ENCODE results near the gene CAPN7.

- TF ChIP-seq, protein P1, sequence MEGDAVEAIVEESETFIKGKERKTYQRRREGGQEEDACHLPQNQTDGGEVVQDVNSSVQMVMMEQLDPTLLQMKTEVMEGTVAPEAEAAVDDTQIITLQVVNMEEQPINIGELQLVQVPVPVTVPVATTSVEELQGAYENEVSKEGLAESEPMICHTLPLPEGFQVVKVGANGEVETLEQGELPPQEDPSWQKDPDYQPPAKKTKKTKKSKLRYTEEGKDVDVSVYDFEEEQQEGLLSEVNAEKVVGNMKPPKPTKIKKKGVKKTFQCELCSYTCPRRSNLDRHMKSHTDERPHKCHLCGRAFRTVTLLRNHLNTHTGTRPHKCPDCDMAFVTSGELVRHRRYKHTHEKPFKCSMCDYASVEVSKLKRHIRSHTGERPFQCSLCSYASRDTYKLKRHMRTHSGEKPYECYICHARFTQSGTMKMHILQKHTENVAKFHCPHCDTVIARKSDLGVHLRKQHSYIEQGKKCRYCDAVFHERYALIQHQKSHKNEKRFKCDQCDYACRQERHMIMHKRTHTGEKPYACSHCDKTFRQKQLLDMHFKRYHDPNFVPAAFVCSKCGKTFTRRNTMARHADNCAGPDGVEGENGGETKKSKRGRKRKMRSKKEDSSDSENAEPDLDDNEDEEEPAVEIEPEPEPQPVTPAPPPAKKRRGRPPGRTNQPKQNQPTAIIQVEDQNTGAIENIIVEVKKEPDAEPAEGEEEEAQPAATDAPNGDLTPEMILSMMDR (IDR thresholded peaks at IDR 0.05 in 2 of 3, conservative IDR thresholded peaks at IDR 0.05 in 1 of 3; ENCODE audit: borderline replicate concordance in 1 of 3, insufficient read depth in 1 of 3, low read depth in 2 of 3, low read length in 2 of 3) = no peak
- TF ChIP-seq, protein P2, sequence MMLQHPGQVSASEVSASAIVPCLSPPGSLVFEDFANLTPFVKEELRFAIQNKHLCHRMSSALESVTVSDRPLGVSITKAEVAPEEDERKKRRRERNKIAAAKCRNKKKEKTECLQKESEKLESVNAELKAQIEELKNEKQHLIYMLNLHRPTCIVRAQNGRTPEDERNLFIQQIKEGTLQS (IDR thresholded peaks at IDR 0.05) = no peak
- no peak for TF ChIP-seq EZH2phosphoT487 (IDR thresholded peaks at IDR 0.05; ENCODE audit: borderline replicate concordance)
- TF ChIP-seq POLR2A (IDR thresholded peaks at IDR 0.05; ENCODE audit: borderline replicate concordance, extremely low read depth, insufficient read depth, insufficient read length) = no peak
- no peak for TF ChIP-seq RAD21 (IDR thresholded peaks at IDR 0.05; ENCODE audit: low read depth)
- no peak for TF ChIP-seq TCF7L2 (IDR thresholded peaks at IDR 0.05; ENCODE audit: borderline replicate concordance, extremely low read depth, insufficient read depth, insufficient read length)
- no peak for TF ChIP-seq YY1 (IDR thresholded peaks at IDR 0.05; ENCODE audit: extremely low read depth, insufficient replicate concordance, low read depth, low read length)
- TF ChIP-seq ZNF274 (IDR thresholded peaks at IDR 0.05; ENCODE audit: low read depth, low read length) = no peak
- TF ChIP-seq POLR2AphosphoS5 (IDR thresholded peaks at IDR 0.05; ENCODE audit: low read depth, low read length) = no peak
- TF ChIP-seq EZH2 (IDR thresholded peaks at IDR 0.05) = no peak
- no peak for TF ChIP-seq SRF (IDR thresholded peaks at IDR 0.05; ENCODE audit: low read depth)
Observed at GRCh38 chr3:15175605-15176004, 30.4 kb upstream of the CAPN7 start.
